ENCODE results near the gene CFAP251.
"Not testable (repeated sequence)": the region's sequence is repeated elsewhere in the genome, so short reads cannot be mapped to it uniquely, and the experiment has no call there.

CFAP251 gene

GRCh38 chr12:121911824-121912585 is 6.4 kb upstream of the CFAP251 start:
- no peak for DNase-seq (ENCODE audit: low spot score)

DNA sequence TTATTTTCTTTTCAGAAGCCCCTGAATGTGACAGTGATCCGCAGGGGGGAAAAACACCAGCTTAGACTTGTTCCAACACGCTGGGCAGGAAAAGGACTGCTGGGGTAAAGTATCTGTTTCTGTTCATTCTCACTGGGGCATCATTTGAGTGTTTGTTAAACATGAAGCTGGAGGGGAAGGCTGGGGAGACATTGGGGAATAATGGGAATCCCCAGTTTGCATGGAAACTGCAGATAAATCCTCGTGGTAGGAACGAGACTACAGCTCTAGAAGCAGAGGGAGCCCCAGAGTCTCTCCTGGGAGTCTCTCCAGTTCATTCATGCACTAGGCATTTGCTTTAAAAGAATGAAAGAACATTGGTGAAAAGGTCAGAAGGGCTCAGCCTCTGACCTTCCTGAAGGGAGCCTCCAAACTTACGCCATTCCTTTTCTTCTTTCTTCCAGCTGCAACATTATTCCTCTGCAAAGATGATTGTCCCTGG is 2.5 kb upstream of the CFAP251 start:
- DNase-seq (ENCODE audit: low spot score): no peak

DNA sequence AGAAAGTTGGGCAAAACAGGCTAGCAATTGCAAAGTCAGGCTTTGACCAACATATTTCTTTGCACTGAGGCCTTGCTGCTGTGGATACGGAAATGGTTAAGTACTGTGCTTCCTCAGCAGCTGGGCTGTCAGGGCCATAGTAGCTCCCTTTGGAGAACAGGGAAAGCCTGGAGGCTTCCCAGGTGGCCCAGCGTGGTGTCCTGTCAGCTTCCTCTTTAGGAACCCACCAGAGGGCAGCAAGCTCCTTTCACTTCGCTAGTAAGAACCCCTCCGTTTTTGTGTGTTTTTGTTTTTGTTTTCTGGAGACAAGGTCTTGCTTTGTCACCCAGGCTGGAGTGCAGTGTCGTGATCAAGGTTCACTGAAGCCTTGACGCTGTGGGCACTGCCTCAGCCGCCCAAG is 1.7 kb upstream of the CFAP251 start:
- DNase-seq (ENCODE audit: low spot score): no peak

DNA sequence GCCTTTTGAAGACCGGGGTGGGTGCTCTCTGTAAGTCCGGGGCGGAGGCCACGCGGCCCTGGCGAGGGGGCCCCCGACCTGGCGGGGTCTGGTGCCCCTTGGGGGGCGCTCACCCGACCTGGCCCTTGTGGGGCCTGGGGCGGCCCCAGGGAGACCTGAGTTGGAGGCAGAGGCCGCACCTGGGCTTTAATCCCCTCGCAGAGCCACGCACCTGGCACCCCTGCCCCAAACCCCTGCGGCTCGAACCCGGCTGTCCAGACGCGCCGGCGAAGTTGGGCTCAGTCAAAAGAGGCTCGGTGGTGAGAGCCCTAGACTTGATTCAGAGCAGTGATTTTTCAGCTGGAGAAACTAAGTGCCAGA is 267 bp downstream of the CFAP251 start:
- DNase-seq (ENCODE audit: low spot score): no peak

DNA sequence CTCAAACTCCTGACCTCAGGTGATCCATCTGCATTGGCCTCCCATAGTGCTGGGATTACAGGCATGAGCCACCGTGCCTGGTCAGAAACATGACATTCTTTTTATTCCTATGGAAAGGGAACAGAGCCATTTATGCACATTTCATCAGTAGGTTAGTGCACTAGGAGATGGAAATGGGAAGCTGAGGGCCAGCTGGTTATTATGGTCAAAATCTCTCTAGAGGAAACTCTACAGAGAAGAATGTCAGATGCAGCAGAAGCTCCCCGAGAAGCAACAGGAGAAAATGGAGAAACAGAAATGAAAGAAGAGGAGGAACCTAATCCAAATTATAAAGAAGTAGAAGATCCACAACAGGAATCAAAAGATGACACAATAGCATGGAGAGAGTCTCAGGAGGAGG is 2.7 kb downstream of the CFAP251 start:
- DNase-seq (ENCODE audit: low spot score): no peak

GRCh38 chr12:121925358-121925695 is 6.9 kb downstream of the CFAP251 start:
- no peak for DNase-seq (ENCODE audit: low spot score)

GRCh38 chr12:121926874-121927706 is 8.7 kb downstream of the CFAP251 start:
- no peak for DNase-seq (ENCODE audit: low spot score)

DNA sequence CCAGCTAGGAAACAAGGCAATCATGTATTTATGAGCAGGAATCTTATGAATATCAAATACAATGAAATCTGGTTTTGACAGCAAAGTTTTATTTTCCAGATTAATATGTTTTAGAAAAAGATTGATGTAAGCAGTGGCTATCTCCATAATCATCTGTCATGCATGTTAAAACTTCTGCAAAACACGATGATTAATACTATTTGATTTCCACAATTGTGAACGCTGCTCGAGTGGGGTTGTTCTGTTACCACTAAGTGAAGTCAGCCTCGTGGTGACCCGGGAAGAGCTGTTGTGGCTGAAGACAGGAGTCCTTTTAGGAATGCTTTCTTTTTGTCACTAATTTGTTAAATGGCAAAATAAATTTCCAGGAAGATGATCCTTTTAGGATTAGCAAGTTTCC is 9.4 kb downstream of the CFAP251 start:
- DNase-seq (ENCODE audit: low spot score): no peak

GRCh38 chr12:121929545-121929944 is 11.2 kb downstream of the CFAP251 start:
- DNase-seq (ENCODE audit: low spot score): not testable (repeated sequence)

- no peak for DNase-seq (ENCODE audit: low spot score)
Observed at GRCh38 chr12:121930862-121931261, 12.5 kb downstream of the CFAP251 start.

GRCh38 chr12:121932176-121932536 is 13.8 kb downstream of the CFAP251 start:
- DNase-seq (ENCODE audit: low spot score): no peak

DNA sequence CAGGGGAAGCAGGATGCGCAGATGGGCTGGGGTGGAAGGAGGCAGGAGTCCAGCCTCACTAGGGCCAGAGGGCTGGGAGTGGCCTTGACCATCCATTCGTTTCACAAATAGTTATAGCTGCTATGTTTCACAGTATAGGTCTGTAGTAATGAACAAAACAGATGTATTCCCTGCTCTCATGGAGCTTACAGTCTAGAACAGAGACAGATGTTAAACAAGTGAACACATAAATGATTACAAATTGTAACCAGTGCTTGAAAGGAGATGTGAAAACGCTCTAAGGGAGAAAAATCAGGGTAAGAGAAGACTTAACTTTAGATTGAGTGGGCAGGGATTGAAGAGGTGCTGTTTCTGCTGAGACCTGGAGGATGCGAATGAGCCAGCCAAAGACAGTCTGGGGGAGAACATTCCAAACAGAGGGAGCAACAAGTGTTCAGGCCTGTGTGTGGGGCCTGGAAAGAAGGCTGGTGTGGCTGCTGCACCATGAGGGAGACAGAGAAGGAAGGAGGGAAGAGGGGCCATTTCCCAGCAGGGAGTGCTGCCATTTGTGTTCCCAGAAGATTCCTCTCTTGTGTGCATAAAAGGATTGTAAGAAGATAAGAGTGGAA is 14.6 kb downstream of the CFAP251 start:
- DNase-seq (ENCODE audit: low spot score): no peak

- no peak for DNase-seq (ENCODE audit: low spot score)
Observed at GRCh38 chr12:121933522-121934308, 15.3 kb downstream of the CFAP251 start.

GRCh38 chr12:121934309-121934664 is 15.9 kb downstream of the CFAP251 start:
- no peak for DNase-seq (ENCODE audit: low spot score)

DNA sequence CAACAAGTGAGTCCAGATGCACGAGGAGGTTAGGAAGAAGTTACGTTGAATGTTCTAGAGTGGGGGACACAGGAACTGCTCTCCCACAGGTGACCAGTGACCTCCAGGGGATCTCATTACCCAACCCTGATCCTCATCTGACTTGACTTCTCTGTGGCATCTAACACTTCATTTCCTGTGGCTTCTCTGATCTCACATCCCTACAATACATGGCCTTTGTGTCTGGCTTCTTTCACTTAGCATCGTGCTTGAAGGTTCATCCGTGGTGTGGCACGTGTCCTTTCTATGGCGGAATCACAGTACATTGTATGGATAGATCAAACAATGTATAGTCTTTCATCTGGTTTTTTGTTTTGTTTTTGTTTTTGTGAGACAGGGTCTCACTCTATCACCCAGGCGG is 19.3 kb downstream of the CFAP251 start:
- DNase-seq (ENCODE audit: low spot score): no peak

DNA sequence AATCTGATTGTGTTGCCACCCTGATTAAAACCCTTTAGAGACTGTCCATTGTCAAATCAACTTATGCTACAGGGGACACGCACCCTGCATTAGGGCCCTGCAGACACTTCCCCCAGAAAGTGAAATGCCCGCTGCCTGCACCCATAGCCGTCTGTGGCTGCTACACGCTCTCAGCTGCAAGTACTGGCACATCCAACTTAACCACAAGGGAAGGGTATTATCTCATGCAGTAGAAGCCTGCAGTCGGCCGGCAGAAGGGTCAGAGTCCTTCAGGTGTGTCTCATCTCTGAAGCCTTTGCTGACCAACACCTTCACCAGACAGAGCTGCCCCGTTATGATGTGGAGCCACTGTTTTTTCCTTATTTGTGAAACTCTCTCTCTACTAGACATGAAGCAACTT is 20.8 kb downstream of the CFAP251 start:
- DNase-seq (ENCODE audit: low spot score): no peak

- no peak for DNase-seq (ENCODE audit: low spot score)
Observed at GRCh38 chr12:121939992-121940766, 21.8 kb downstream of the CFAP251 start.

- no peak for DNase-seq (ENCODE audit: low spot score)
Observed at GRCh38 chr12:121942145-121942718, 23.8 kb downstream of the CFAP251 start.

GRCh38 chr12:121943926-121944325 is 25.5 kb downstream of the CFAP251 start:
- no peak for DNase-seq (ENCODE audit: low spot score)

DNA sequence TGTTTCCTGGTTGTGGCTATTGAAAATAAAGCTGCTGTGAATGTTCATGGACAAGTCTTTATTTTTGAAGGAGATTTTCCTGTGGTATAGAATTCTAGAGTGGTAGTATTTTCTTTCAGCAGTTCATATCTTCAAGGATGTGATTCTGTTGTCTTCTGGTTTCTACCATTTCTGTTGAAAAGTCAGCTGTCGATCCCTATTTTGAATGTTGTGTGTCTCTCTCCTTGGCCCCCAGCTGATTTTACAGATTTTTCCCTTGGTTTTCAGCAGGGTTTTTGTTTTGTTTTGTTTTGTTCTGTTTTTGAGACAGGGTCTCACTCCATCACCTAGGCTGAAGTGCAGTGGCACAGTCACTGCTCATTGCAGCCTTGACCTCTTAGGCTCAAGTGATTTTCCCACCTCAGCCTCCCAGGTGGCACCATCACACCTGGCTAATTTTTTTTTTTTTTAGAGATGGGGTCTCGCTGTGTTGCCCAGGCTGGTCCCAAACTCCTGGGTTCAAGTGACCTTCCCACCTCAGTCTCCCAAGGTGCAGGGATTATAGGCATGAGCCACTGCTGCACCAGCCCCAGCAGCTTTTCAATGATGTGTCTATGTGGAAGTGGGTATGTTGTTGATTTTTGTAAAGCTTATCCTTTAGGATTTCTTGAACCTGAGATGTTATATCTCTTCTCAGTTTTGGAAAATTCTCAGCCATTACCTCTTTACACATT is 28.1 kb downstream of the CFAP251 start:
- no peak for DNase-seq (ENCODE audit: low spot score)

- DNase-seq (ENCODE audit: low spot score): no peak
Observed at GRCh38 chr12:121947981-121948380, 29.6 kb downstream of the CFAP251 start.
